Activated naive CD4-positive, alpha-beta T cell treated with anti-CD3 and anti-CD28 coated beads, Interleukin-2, amount 10 ng/mL, durations not matched to agents 7 days and 5 days (primary cell): ENCODE measurements around the gene IMPA2.

Experiments used
- CTCF ChIA-PET: fragments of 350-600 bp; sonication (Branson Sonifier 250); formaldehyde crosslinking; loops from one replicate; lab custom pipeline; 2021; ENCODE audit warnings: antibody characterized with exemption; lab: Charles Lee
- DNase-seq: peaks from one replicate; pipeline ENCODE4 v3.0.0-alpha.2; 2020
- H3K27ac Mint-ChIP-seq: one replicate; pipeline ENCODE4 v1.8.0; 2021; ENCODE audit warnings: mild to moderate bottlenecking, moderate library complexity, mixed read lengths
- H3K27me3 Mint-ChIP-seq: one replicate; pipeline ENCODE4 v1.8.0; 2021; ENCODE audit warnings: mild to moderate bottlenecking, mixed read lengths
- H3K36me3 Mint-ChIP-seq: one replicate; pipeline ENCODE4 v1.8.0; 2021; ENCODE audit warnings: mixed read lengths
- H3K4me1 Mint-ChIP-seq: one replicate; pipeline ENCODE4 v1.8.0; 2021; ENCODE audit warnings: mixed read lengths
- H3K4me3 Mint-ChIP-seq: one replicate; pipeline ENCODE4 v1.8.0; 2021; ENCODE audit warnings: mild to moderate bottlenecking, moderate library complexity, mixed read lengths
- H3K9me3 Mint-ChIP-seq: one replicate; pipeline ENCODE4 v1.8.0; 2021; ENCODE audit warnings: mixed read lengths

IMPA2 gene

GRCh38 chr18:12011199-12011956, 30.1 kb downstream of the IMPA2 start:
- no peak overlapping the region for H3K27ac Mint-ChIP-seq
- no peaks in the 10 kb centered on the region for H3K9me3 Mint-ChIP-seq
- no peaks in the 10 kb centered on the region for H3K4me1 Mint-ChIP-seq
- H3K36me3 Mint-ChIP-seq = no peaks in the 10 kb centered on the region
- no peak for DNase-seq
- no peak overlapping the region for H3K4me3 Mint-ChIP-seq
- CTCF ChIA-PET = interaction anchor here (1.1 kb wide), 1 partner anchor 27 kb away, joined by 3 read pairs; no protein-coding TSS in a partner anchor
- H3K27me3 Mint-ChIP-seq = no peaks in the 10 kb centered on the region

GRCh38 chr18:12011957-12012549, 30.7 kb downstream of the IMPA2 start:
- Mint-ChIP-seq H3K4me1 (no peaks in the 10 kb centered on the region), H3K9me3 (no peaks in the 10 kb centered on the region), H3K36me3 (no peaks in the 10 kb centered on the region), H3K27me3 (no peaks in the 10 kb centered on the region), H3K4me3 (no peak overlapping the region), H3K27ac (no peak overlapping the region)
- CTCF ChIA-PET = interaction anchor here (1.2 kb wide), 1 partner anchor 17 kb away, joined by 5 read pairs; no protein-coding TSS in a partner anchor
- no peak for DNase-seq

GRCh38 chr18:12012697-12013096, 31.4 kb downstream of the IMPA2 start:
- Mint-ChIP-seq H3K27me3 (no peaks in the 10 kb centered on the region), H3K4me1 (no peaks in the 10 kb centered on the region), H3K4me3 (no peak overlapping the region), H3K36me3 (no peaks in the 10 kb centered on the region), H3K9me3 (no peaks in the 10 kb centered on the region), H3K27ac (no peak overlapping the region)
- CTCF ChIA-PET = interaction anchor here (1.2 kb wide), 1 partner anchor 17 kb away, joined by 5 read pairs; no protein-coding TSS in a partner anchor
- DNase-seq = no peak

- Mint-ChIP-seq H3K36me3 (peaks cover 2% of the 10 kb centered on the region), H3K27me3 (no peaks in the 10 kb centered on the region), H3K4me3 (no peak overlapping the region), H3K27ac (no peak overlapping the region), H3K4me1 (no peaks in the 10 kb centered on the region), H3K9me3 (no peaks in the 10 kb centered on the region)
- CTCF ChIA-PET = interaction anchor here (1.2 kb wide), 1 partner anchor 18 kb away, joined by 5 read pairs; no protein-coding TSS in a partner anchor
- DNase-seq = no peak
Measured at GRCh38 chr18:12013186-12013916, 32.0 kb downstream of the IMPA2 start.

GRCh38 chr18:12014086-12014485, 32.8 kb downstream of the IMPA2 start:
- Mint-ChIP-seq H3K36me3 (peaks cover 2% of the 10 kb centered on the region), H3K9me3 (no peaks in the 10 kb centered on the region), H3K4me1 (no peaks in the 10 kb centered on the region), H3K27me3 (no peaks in the 10 kb centered on the region), H3K4me3 (no peak overlapping the region), H3K27ac (no peak overlapping the region)
- CTCF ChIA-PET = no interaction called here
- DNase-seq = no peak

GRCh38 chr18:12014521-12015415, 33.5 kb downstream of the IMPA2 start:
- Mint-ChIP-seq H3K36me3 (peaks cover 2% of the 10 kb centered on the region), H3K4me1 (no peaks in the 10 kb centered on the region), H3K9me3 (no peaks in the 10 kb centered on the region), H3K4me3 (no peak overlapping the region), H3K27me3 (no peaks in the 10 kb centered on the region), H3K27ac (no peak overlapping the region)
- CTCF ChIA-PET = interaction anchor here (1.3 kb wide), 1 partner anchor 17 kb away, joined by 3 read pairs; no protein-coding TSS in a partner anchor
- no peak for DNase-seq

GRCh38 chr18:12015416-12016062, 34.2 kb downstream of the IMPA2 start:
- Mint-ChIP-seq H3K4me3 (no peak overlapping the region), H3K36me3 (peaks cover 2% of the 10 kb centered on the region)
- CTCF ChIA-PET = interaction anchor here (1.3 kb wide), 1 partner anchor 18 kb away, joined by 3 read pairs; no protein-coding TSS in a partner anchor

GRCh38 chr18:12017081-12017480, 35.8 kb downstream of the IMPA2 start:
- Mint-ChIP-seq H3K27ac (no peak overlapping the region), H3K4me3 (no peak overlapping the region), H3K9me3 (no peaks in the 10 kb centered on the region), H3K27me3 (no peaks in the 10 kb centered on the region), H3K36me3 (peaks cover 2% of the 10 kb centered on the region), H3K4me1 (peaks cover 4% of the 10 kb centered on the region)
- DNase-seq = no peak
- CTCF ChIA-PET = no interaction called here

More at GRCh38 chr18:12015416-12016062, 34.2 kb downstream of the IMPA2 start:
- DNase-seq = no peak
- Mint-ChIP-seq H3K27me3 (no peaks in the 10 kb centered on the region), H3K4me1 (peaks cover 2% of the 10 kb centered on the region), H3K27ac (no peak overlapping the region), H3K9me3 (no peaks in the 10 kb centered on the region)

- CTCF ChIA-PET = interaction anchor here (1.1 to 1.3 kb wide), 2 partner anchors 10 to 16 kb away, joined by 3 to 4 read pairs; no protein-coding TSS in a partner anchor
- DNase-seq = no peak
- Mint-ChIP-seq H3K4me3 (no peak overlapping the region), H3K36me3 (peaks cover 2% of the 10 kb centered on the region), H3K9me3 (no peaks in the 10 kb centered on the region), H3K4me1 (peaks cover 4% of the 10 kb centered on the region), H3K27ac (no peak overlapping the region), H3K27me3 (no peaks in the 10 kb centered on the region)
Measured at GRCh38 chr18:12018861-12019260, 37.6 kb downstream of the IMPA2 start.

GRCh38 chr18:12021077-12021476, 39.8 kb downstream of the IMPA2 start:
- CTCF ChIA-PET = no interaction called here
- no peak overlapping the region for H3K4me3 Mint-ChIP-seq
- no peak for DNase-seq
- no peak overlapping the region for H3K27ac Mint-ChIP-seq
- H3K4me1 Mint-ChIP-seq = peaks cover 4% of the 10 kb centered on the region
- peaks cover 2% of the 10 kb centered on the region for H3K36me3 Mint-ChIP-seq
- no peaks in the 10 kb centered on the region for H3K27me3 Mint-ChIP-seq
- no peaks in the 10 kb centered on the region for H3K9me3 Mint-ChIP-seq

GRCh38 chr18:12021596-12021995, 40.3 kb downstream of the IMPA2 start:
- Mint-ChIP-seq H3K4me1 (peaks cover 4% of the 10 kb centered on the region), H3K4me3 (no peak overlapping the region), H3K27ac (no peak overlapping the region), H3K27me3 (no peaks in the 10 kb centered on the region), H3K9me3 (no peaks in the 10 kb centered on the region), H3K36me3 (peaks cover 2% of the 10 kb centered on the region)
- CTCF ChIA-PET = no interaction called here
- no peak for DNase-seq

GRCh38 chr18:12023375-12023774, 42.1 kb downstream of the IMPA2 start:
- H3K27ac Mint-ChIP-seq = no peak overlapping the region
- peaks cover 4% of the 10 kb centered on the region for H3K4me1 Mint-ChIP-seq
- CTCF ChIA-PET = interaction anchor here (0.7 kb wide), 1 partner anchor 15 kb away, joined by 4 read pairs; no protein-coding TSS in a partner anchor
- DNase-seq = no peak
- H3K9me3 Mint-ChIP-seq = no peaks in the 10 kb centered on the region
- no peak overlapping the region for H3K4me3 Mint-ChIP-seq
- H3K36me3 Mint-ChIP-seq = no peaks in the 10 kb centered on the region
- H3K27me3 Mint-ChIP-seq = no peaks in the 10 kb centered on the region

- Mint-ChIP-seq H3K36me3 (no peaks in the 10 kb centered on the region), H3K27me3 (no peaks in the 10 kb centered on the region), H3K27ac (no peak overlapping the region), H3K9me3 (no peaks in the 10 kb centered on the region), H3K4me3 (no peak overlapping the region), H3K4me1 (peaks cover 2% of the 10 kb centered on the region)
- CTCF ChIA-PET = no interaction called here
- no peak for DNase-seq
Measured at GRCh38 chr18:12026562-12026961, 45.3 kb downstream of the IMPA2 start.
